Superior temporal gyrus (tissue), 1 donor: ENCODE measurements around the gene MSH3.

Experiments
- DNase-seq: peaks from one replicate; pipeline ENCODE4 v3.0.0-alpha.2; 2016; ENCODE audit errors: extremely low spot score

MSH3 gene

DNA sequence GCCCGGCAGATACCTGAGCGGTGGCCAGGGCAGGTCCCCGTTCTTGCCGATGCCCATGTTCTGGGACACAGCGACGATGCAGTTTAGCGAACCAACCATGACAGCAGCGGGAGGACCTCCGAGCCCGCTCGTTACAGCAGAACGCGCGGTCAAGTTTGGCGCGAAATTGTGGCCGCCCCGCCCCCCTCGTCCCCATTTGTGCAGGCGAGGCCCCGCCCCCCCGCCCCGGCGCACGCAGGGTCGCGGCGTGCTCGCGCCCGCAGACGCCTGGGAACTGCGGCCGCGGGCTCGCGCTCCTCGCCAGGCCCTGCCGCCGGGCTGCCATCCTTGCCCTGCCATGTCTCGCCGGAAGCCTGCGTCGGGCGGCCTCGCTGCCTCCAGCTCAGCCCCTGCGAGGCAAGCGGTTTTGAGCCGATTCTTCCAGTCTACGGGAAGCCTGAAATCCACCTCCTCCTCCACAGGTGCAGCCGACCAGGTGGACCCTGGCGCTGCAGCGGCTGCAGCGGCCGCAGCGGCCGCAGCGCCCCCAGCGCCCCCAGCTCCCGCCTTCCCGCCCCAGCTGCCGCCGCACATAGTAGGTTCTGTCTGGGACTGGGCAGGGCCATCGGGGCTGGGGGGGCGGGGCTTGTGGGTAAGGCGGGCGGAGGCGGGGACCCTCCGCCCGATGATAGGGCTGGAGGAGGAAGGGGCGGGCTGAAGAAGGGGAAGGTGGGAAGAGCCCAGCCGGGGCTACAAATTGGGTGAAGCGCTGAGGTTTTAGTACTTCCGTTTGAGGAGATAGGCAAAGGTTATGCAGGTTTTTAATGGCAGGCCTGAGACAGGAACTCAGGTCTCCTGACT, at the start of gene MSH3, which contains the start of gene DHFR:
Gene MSH3, plus strand, starts transcription at position 262 of the 840 bp plus-strand sequence. Its CDS starts 76 bp downstream, at position 338.
Gene DHFR, minus strand, starts transcription at position 593 of the 840 bp plus-strand sequence. Its CDS starts 494 bp downstream, at position 99.
- DNase-seq = peak; percentile 84

DNA sequence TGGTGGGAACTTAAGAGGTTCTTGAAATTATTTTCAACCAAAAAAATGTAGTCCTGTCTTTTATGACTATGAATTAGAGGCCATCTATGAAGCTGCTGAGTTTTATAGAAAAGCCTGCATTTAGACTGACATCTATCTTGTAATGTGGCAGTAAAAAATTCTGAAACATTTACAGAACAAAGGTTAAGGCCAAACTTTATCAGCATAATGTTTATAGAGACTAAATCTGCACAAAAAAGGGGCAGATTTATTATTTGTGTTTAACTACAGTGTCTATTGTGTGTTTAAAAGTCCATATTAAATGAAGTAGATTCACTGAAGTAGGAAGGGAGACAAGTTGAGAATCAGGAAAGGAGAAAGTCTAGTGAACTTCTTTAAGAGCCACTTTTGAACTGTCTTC, 47.1 kb upstream of the MSH3 start:
- DNase-seq = no peak

DNA sequence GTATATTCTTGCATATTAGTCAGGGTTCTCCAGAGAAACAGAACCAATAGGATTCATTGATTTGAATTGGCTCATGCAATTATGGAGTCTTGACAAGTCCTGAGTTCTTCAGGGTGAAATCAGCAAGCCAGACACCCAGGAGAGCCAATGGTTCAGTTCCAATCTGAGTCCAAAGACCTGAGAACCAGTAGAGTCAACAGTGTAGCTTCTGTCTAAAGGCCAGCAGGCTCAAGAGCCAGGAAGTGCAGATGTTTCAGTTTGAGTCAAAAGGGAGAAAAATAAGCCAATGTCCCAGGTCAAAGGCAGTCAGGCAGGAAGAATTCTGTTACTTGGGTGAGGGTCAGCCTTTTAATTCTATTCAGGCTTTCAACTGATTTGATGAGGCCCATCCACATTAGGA, 46.6 kb upstream of the MSH3 start:
- DNase-seq = no peak

DNA sequence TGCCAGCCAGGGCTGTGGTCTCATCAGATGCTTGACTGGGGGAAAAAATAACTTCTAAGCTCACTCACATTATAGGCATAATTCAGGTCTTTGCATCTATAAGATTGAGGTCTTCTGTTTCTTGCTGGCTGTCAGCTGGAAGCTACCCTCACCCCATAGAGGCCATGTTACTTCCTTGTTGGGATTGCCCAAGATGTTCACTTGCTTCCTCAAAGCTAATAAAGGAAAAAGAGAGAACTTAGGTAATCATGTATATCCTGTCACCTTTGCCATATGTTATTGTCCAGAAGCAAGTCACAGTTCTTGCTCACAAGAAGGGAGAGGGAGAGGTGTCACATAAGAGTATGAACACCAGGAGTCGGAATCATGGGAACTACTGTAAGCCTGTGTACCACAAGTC, 45.7 kb upstream of the MSH3 start:
- DNase-seq = no peak

DNA sequence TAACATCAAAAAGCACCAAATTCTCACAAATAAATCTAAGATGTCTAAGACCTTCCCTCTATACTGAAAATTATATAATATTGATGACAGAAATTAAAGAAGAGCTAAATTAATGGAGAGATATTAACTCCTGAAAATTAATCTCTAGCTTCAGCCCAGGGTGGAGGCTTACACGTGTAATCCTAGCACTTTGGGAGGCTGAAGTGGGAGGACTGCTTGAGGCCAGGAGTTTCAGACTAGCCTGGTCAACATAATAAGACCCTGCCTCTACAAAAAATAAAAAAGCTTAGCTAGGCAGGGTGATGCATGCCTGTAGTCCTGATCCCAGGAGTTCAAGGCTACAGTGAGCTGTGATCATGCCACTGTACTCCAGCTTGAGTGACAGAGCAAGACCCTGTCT, 44.8 kb upstream of the MSH3 start:
- DNase-seq = no peak

GRCh38 chr5:80615266-80615914, 39.1 kb upstream of the MSH3 start:
- DNase-seq = no peak

GRCh38 chr5:80618438-80618837, 36.0 kb upstream of the MSH3 start:
- DNase-seq = no peak

DNA sequence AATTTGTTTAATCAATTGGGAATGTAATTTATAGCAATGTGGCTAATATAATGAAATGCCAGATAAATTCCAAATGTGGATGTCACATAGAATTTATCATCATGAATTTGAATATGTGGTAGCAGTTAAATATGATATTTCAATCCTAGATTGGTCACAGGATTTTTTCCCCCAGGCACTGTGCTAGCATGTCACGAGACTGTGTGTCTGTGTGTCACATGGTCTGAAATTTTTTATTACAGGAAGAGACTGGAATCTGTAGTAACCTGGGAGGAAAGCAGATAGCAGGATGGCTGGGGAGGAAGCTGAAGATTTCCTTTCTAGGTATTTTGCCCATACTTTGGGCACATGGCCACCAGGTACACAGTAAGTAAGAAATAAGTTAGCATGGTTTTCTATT, 35.4 kb upstream of the MSH3 start:
- DNase-seq = no peak

GRCh38 chr5:80620211-80620610, 34.2 kb upstream of the MSH3 start:
- DNase-seq = no peak

- no peak for DNase-seq
Observed at GRCh38 chr5:80622756-80623155, 31.7 kb upstream of the MSH3 start.

DNA sequence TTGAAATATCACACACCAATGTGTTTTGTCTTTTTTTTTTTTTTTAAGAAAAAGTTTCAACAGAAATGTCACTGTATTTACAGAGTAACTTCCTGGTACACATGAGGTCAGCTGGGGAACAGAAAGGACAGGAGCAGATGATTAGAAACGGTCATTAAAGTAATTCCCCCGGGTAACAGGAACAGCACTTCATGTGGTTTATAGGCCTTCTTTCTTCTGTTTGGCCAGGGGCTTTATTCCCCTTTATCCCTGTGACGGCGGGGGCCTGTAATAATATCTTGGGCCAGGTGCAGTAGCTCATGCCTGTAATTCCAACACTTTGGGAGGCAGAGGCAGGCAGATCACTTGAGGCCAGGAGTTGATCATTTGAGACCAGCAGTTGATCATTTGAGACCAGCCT, 30.5 kb upstream of the MSH3 start:
- DNase-seq = no peak

GRCh38 chr5:80625230-80625629, 29.2 kb upstream of the MSH3 start:
- DNase-seq = no peak

GRCh38 chr5:80629281-80629680, 25.2 kb upstream of the MSH3 start:
- no peak for DNase-seq

- DNase-seq = no peak
Observed at GRCh38 chr5:80631278-80632259, 22.9 kb upstream of the MSH3 start.

GRCh38 chr5:80632700-80633099, 21.8 kb upstream of the MSH3 start:
- no peak for DNase-seq

DNA sequence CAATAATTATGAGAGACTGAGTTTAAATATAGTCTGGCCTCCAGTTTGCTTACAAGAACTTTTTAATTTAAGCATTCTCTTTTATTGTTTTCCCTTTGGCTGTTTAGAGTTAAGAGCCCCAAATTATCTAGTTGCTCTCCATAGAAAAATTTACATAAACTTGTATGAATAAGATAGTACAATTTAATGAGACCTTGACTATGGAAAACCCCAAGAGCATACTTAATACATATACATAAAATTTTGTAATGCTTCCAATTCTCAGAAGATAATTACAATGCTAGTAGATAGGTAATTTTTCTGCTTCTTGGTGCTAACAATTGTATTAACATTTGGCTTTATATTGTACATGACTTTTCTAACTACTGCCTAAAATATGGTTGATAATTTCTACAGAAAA, 20.3 kb upstream of the MSH3 start:
- no peak for DNase-seq

DNA sequence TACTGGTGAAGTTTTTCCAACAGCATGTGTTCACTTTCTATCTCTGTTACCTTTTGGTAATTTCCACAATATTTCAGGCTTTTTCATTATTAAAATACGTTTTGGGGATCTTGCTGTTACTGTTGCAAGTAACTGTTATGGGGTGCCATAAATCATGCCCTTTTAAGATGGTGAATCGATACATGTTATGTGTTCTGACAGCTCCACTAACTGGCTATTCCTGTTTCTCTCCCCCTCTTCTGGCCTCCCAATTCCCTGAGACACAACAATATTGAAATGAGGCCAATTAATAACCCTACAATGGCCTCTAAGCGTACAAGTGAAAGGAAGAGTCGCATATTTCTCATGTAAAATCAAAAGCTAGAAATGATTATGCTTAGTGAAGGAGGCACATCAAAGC, 13.1 kb upstream of the MSH3 start:
- no peak for DNase-seq

GRCh38 chr5:80644900-80645299, 9.6 kb upstream of the MSH3 start:
- DNase-seq = no peak

- DNase-seq = no peak
Observed at GRCh38 chr5:80646926-80647325, 7.5 kb upstream of the MSH3 start.

DNA sequence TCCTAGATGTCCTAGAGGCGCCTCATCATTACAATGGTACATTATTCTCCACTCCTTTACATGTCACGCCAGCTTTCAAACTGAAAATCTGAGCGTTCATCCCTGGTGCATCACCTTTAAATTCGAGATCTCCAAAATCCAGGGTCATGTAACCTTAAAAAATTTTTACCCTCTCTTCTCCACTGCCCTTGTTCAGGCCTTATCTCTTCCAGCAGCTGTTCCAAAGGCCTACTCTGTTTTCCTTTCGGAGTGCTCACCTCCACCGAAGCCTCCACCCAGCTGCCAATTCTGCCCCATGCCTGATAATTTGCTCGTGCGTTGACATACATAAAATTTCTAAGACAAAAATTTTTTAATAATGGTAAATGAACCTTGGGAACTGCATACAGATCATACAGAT, 950 bp upstream of the MSH3 start:
- DNase-seq = no peak

- DNase-seq = no peak
Observed at GRCh38 chr5:80654054-80654390, 430 bp upstream of the MSH3 start.

DNA sequence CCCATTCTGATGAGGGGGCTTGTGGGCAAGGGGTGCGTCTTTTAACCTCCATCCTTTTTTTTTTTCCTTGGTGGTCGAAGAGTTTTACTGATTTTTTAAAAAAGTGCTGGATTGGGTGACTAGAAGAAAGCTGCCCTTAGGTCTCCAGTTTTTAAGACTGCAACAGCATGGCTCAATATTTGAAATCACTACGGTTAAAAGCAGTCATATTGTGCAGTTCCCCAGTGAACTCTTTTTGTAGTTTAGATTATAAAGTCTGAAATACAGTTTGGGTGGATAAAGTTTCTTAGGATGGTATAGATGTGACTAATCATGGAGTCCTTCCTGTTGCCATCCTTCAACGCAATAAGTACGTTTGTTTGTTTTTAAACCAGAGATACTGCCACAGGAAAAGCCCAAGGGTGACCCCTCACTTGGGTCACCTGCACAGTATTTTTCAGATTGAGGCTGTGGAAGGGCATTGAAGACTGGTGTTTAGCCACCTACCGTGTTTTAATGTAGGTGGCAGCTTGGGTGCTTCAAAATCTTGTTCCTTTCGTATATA, 851 bp downstream of the MSH3 start:
- no peak for DNase-seq
